HL-60 (cell line): ENCODE results near the gene TRIM62.

Experiments
- DNase-seq, 2 experiments: peaks; one replicate each; pipeline ENCODE4 v3.0.0-alpha.2; 2010 to 2020; ENCODE audit warnings: low read depth in 1 of 2, low spot score in 1 of 2
- H3K27ac ChIP-seq: fragments of 250-450 bp; sonication (Bioruptor Pico); replicated peaks from 2 replicates; pipeline ENCODE4 v1.5.1; 2020; ENCODE audit warnings: mild to moderate bottlenecking, moderate library complexity
- H3K27me3 ChIP-seq: fragments of 250-450 bp; sonication (Bioruptor Pico); 2 replicates; pipeline ENCODE4 v1.5.1; 2021; ENCODE audit warnings: mild to moderate bottlenecking, moderate library complexity; ENCODE audit not compliant: insufficient read depth, poor library complexity, severe bottlenecking
- H3K4me3 ChIP-seq: replicated peaks from 2 replicates; pipeline ENCODE4 v1.5.1; 2011; ENCODE audit warnings: mild to moderate bottlenecking, control low read depth, low read length; ENCODE audit not compliant: insufficient read depth
- GABPA ChIP-seq: IDR thresholded peaks from 2 replicates; pipeline ENCODE4 v1.6.1; 2012; ENCODE audit warnings: low read depth
- POLR2AphosphoS5 ChIP-seq: IDR thresholded peaks from 2 replicates; pipeline ENCODE4 v1.6.1; 2012; ENCODE audit warnings: low read depth
- SPI1 ChIP-seq: IDR thresholded peaks from 2 replicates; pipeline ENCODE4 v1.6.1; 2012; ENCODE audit warnings: low read depth, mild to moderate bottlenecking, borderline replicate concordance
- TF ChIP-seq, protein P1 (sequence below): IDR thresholded peaks from 2 replicates; pipeline ENCODE4 v1.6.1; 2012; ENCODE audit warnings: low read depth; ENCODE audit not compliant: insufficient replicate concordance
- TF ChIP-seq, protein P2 (sequence below): IDR thresholded peaks from one replicate; pipeline ENCODE4 v1.5.1; 2011; ENCODE audit warnings: low read length, control low read depth, inconsistent platforms; ENCODE audit not compliant: insufficient read depth

TRIM62 gene

DNA sequence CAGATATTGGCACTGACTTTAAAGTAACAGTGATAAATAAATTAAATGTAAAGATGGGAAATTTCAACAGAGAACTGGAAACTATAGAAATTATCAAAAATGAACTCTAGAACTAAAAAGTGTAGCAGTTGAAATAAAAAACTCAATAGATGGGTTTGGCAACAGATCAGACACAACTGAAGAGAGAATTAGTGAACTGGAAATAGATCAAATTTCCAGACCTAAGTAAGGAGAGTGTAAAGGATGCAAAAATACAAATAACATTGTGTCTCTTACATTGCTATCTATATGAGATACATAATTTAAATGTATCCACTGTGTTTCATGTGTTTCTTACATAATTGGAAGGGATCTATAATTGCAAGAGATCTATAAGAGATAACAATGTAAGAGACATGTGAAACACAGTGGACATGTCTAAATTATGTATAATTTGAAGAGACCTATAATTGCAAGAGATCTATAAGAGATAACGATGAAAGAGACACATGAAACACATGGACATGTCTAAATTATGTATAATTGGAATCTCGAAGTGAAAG is 42.4 kb upstream of the TRIM62 start:
- Histone ChIP-seq H3K27me3 (no peaks in the 10 kb centered on the region), H3K4me3 (no peak overlapping the region), H3K27ac (no peak overlapping the region)
- TF ChIP-seq, protein P1, sequence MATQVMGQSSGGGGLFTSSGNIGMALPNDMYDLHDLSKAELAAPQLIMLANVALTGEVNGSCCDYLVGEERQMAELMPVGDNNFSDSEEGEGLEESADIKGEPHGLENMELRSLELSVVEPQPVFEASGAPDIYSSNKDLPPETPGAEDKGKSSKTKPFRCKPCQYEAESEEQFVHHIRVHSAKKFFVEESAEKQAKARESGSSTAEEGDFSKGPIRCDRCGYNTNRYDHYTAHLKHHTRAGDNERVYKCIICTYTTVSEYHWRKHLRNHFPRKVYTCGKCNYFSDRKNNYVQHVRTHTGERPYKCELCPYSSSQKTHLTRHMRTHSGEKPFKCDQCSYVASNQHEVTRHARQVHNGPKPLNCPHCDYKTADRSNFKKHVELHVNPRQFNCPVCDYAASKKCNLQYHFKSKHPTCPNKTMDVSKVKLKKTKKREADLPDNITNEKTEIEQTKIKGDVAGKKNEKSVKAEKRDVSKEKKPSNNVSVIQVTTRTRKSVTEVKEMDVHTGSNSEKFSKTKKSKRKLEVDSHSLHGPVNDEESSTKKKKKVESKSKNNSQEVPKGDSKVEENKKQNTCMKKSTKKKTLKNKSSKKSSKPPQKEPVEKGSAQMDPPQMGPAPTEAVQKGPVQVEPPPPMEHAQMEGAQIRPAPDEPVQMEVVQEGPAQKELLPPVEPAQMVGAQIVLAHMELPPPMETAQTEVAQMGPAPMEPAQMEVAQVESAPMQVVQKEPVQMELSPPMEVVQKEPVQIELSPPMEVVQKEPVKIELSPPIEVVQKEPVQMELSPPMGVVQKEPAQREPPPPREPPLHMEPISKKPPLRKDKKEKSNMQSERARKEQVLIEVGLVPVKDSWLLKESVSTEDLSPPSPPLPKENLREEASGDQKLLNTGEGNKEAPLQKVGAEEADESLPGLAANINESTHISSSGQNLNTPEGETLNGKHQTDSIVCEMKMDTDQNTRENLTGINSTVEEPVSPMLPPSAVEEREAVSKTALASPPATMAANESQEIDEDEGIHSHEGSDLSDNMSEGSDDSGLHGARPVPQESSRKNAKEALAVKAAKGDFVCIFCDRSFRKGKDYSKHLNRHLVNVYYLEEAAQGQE, result no peak
- no peak for TF ChIP-seq SPI1
- TF ChIP-seq POLR2AphosphoS5, result no peak
- no peak for TF ChIP-seq GABPA
- TF ChIP-seq, protein P2, sequence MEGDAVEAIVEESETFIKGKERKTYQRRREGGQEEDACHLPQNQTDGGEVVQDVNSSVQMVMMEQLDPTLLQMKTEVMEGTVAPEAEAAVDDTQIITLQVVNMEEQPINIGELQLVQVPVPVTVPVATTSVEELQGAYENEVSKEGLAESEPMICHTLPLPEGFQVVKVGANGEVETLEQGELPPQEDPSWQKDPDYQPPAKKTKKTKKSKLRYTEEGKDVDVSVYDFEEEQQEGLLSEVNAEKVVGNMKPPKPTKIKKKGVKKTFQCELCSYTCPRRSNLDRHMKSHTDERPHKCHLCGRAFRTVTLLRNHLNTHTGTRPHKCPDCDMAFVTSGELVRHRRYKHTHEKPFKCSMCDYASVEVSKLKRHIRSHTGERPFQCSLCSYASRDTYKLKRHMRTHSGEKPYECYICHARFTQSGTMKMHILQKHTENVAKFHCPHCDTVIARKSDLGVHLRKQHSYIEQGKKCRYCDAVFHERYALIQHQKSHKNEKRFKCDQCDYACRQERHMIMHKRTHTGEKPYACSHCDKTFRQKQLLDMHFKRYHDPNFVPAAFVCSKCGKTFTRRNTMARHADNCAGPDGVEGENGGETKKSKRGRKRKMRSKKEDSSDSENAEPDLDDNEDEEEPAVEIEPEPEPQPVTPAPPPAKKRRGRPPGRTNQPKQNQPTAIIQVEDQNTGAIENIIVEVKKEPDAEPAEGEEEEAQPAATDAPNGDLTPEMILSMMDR, result no peak
- DNase-seq, result no peak

DNA sequence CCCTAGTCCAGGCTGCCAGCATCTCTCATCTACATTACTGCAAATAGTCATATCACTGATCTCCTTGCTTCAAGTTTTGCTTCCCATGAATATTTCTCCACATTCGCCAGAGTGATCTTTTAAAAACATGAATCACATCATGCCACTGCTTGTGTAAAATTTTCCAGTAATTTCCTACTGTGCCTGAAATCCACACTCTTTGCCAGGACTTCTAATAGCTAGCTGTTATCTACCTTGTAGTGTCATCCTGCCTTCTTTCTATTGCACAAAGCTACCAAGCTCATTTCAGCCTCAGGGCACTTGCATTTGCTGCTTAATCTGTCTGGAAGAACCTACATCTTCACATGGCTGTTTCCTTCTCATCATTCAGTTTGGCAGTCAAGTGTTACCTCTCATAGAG is 40.5 kb upstream of the TRIM62 start:
- H3K27me3 ChIP-seq, result no peaks in the 10 kb centered on the region
- TF ChIP-seq, protein P2, result no peak
- TF ChIP-seq POLR2AphosphoS5 (no peak), GABPA (no peak), SPI1 (no peak)
- TF ChIP-seq, protein P1, result no peak
- no peak for DNase-seq
- H3K27ac ChIP-seq, result no peak overlapping the region
- H3K4me3 ChIP-seq, result no peak overlapping the region

DNA sequence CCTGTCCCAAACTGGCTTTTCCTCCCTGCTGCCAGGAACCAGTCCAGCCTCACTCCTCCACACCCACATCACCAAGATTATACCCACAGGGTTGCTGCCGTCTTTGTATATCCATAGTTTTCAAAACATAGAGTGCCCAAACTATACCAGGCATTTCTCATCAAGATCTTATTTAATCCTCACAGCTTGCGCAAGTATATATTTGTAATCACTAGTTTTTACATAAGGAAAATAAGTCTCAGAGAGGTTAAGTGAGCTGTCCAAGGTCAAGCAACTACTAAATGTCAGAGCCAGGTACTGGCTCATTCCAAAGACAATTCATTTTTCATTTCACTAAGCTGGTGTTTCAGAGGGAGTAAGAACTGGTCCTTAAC is 39.5 kb upstream of the TRIM62 start:
- Histone ChIP-seq H3K27me3 (no peaks in the 10 kb centered on the region), H3K27ac (no peak overlapping the region), H3K4me3 (no peak overlapping the region)
- TF ChIP-seq, protein P1, result no peak
- TF ChIP-seq GABPA, result no peak
- TF ChIP-seq, protein P2, result no peak
- no peak for TF ChIP-seq SPI1
- no peak for TF ChIP-seq POLR2AphosphoS5
- no peak for DNase-seq
